Measurements from ENCODE around the gene E2F4. TPM values are rescaled to one million over a fixed set of nuclear protein-coding genes. Genes with fewer than 3 reads are reported as not detected.

E2F4 gene
- total RNA-seq, 2 donors from 2014 or later, result 51.9 to 88.7 TPM

- H3K36me3 ChIP-seq (replicated peaks in 1 of 2; ENCODE audit: insufficient read depth in 1 of 2, low read depth in 2 of 2), result no peaks in the 10 kb centered on the region
- no peaks in the 10 kb centered on the region for H3K9me3 ChIP-seq
- H3K4me3 ChIP-seq, result no peak overlapping the region
- TF ChIP-seq CTCF (IDR thresholded peaks at IDR 0.05) (no peak), POLR2A (IDR thresholded peaks at IDR 0.05) (no peak)
- no peak for DNase-seq
- peaks cover 66% of the 10 kb centered on the region for H3K4me1 ChIP-seq
- no peak for ATAC-seq
- intact Hi-C loops (cut with DNase I), result no loop called here
- H3K27ac ChIP-seq, result no peak overlapping the region
- H3K27me3 ChIP-seq, result no peaks in the 10 kb centered on the region
- 60 to 82% methylated on average over 13 to 18 of the region's 18 CpGs for WGBS, 2 donors
These were observed 25.8 kb upstream of the E2F4 start for GRCh38 chr16:67166110-67166547.

DNA sequence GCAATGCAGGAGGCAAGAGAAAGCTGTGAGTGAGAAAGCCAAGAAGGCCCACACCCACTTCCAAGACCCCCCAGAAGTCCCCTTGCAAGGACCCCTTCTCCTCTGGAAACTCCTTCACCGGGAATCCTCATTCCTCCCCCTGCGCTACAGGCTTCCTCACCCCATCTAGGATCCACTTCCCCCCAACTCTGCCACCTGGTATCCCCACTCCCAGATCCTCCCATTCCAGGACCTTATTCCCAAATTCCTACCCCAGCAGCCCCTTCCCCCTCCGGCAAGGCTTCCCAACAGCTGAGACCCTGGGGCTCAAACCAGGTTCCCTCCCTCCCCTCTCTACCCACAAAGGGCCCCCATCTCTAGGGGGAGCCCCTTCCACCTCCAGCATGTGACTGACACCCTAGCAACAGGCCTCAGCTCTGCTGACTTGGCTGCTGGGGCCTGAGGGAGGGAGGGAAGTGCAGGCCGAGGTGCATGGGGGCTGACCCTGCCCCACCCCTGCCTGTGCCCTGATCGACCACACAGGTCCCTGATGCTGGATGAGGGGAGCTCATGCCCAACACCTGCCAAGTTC is 25.3 kb upstream of the E2F4 start:
- 80 to 86% methylated on average over 4 to 5 of the region's 5 CpGs for WGBS, 2 donors
- ATAC-seq (no peak), DNase-seq (no peak)
- no peak for TF ChIP-seq CTCF (IDR thresholded peaks at IDR 0.05)
- TF ChIP-seq POLR2A (IDR thresholded peaks at IDR 0.05), result no peak
- intact Hi-C loops (cut with DNase I), result no loop called here
- Histone ChIP-seq H3K9me3 (no peaks in the 10 kb centered on the region), H3K27ac (no peak overlapping the region), H3K4me1 (peaks cover 64% of the 10 kb centered on the region), H3K27me3 (no peaks in the 10 kb centered on the region), H3K36me3 (replicated peaks in 1 of 2; ENCODE audit: insufficient read depth in 1 of 2, low read depth in 2 of 2) (no peaks in the 10 kb centered on the region), H3K4me3 (no peak overlapping the region)

DNA sequence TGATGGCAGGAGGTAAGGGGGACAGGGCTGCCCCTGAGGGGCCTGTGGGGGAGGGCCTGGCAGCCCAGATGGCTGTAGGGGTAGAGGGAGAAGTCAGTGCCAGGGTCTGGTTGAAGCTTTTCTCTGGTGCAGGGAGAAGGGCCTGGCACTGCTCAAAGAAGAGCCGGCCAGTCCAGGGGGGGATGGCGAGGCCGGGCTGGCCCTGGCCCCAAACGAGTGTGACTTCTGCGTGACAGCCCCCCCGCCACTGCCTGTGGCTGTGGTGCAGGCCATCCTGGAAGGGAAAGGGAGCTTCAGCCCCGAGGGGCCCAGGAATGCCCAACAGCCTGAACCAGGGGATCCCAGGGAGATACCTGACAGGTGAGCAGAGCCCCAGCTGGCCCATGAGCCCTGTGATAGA is 24.4 kb upstream of the E2F4 start:
- DNase-seq (no peak), ATAC-seq (no peak)
- no peak overlapping the region for H3K27ac ChIP-seq
- no peaks in the 10 kb centered on the region for H3K9me3 ChIP-seq
- WGBS, 2 donors, result 90% methylated on average over 2 to 7 of the region's 7 CpGs
- intact Hi-C loops (cut with DNase I), result no loop called here
- no peaks in the 10 kb centered on the region for H3K27me3 ChIP-seq
- no peak for TF ChIP-seq POLR2A (IDR thresholded peaks at IDR 0.05)
- TF ChIP-seq CTCF (IDR thresholded peaks at IDR 0.05), result no peak
- H3K4me1 ChIP-seq, result peaks cover 55% of the 10 kb centered on the region
- no peaks in the 10 kb centered on the region for H3K36me3 ChIP-seq (replicated peaks in 1 of 2; ENCODE audit: insufficient read depth in 1 of 2, low read depth in 2 of 2)
- H3K4me3 ChIP-seq, result no peak overlapping the region

DNA sequence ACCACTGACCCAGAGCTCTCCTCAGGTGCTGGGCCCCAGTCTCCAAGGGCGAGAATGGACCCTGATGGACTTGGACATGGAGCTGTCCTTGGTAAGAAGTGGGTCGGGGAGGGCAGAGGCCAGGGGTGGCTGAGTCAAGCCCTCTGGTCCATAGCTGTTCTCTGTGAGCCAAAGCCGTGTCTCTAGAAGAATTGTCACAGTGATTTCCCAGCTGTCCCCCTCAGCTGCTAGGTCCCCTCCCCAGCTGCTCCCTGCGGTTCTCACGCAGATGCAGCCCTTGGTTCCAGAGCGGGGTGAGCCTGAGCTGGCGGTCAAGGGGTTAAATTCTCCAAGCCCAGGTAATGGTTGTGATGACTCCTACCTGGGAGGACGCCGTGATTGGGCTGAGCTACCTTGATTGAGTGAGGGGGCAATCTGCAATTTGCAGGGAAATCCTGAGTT is 22.9 kb upstream of the E2F4 start:
- no peak overlapping the region for H3K4me3 ChIP-seq
- DNase-seq, result no peak
- H3K27me3 ChIP-seq, result no peaks in the 10 kb centered on the region
- ATAC-seq, result no peak
- H3K4me1 ChIP-seq, result peaks cover 53% of the 10 kb centered on the region
- TF ChIP-seq POLR2A (IDR thresholded peaks at IDR 0.05) (no peak), CTCF (IDR thresholded peaks at IDR 0.05) (no peak)
- peak overlapping the region in 2 of 4 donors; percentile 7 to 89 for H3K27ac ChIP-seq
- no peaks in the 10 kb centered on the region for H3K9me3 ChIP-seq
- intact Hi-C loops (cut with DNase I), result no loop called here
- no peaks in the 10 kb centered on the region for H3K36me3 ChIP-seq (replicated peaks in 1 of 2; ENCODE audit: insufficient read depth in 1 of 2, low read depth in 2 of 2)
- 71% methylated on average over 9 of the region's 9 CpGs; no CpG with 5 or more reads in 1 of the 2 donors for WGBS, 2 donors

DNA sequence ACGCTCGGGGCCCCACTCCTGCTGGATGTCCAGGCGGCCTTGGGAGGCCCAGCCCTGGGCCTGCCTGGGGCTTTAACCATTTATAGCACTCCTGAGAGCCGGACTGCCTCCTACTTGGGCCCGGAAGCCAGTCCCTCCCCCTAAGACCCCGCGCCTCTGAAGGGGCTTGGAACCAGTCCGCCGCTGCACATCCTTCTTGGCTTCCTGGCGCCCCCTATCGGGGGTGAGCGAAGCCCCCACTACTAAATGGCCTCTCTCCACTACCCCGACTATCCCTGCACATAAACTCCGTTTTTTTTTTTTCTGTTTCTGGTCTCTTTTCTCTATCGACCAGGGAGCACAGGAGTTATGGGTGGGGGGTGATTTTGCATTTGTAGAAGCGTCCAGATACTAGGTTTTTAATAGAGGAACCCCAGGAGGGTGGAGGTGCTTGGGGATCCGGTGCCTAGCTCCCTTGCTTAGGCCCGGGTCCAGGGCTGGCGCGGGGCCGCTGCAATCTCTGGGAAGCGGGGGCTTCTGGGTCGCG is 22.2 kb upstream of the E2F4 start:
- 12 to 17% methylated on average over 23 of the region's 24 CpGs for WGBS, 2 donors
- H3K36me3 ChIP-seq (replicated peaks in 1 of 2; ENCODE audit: insufficient read depth in 1 of 2, low read depth in 2 of 2), result no peaks in the 10 kb centered on the region
- H3K27me3 ChIP-seq, result no peaks in the 10 kb centered on the region
- no peaks in the 10 kb centered on the region for H3K9me3 ChIP-seq
- H3K27ac ChIP-seq, result peak overlapping the region; percentile 7 to 91 (median 87)
- intact Hi-C loops (cut with DNase I), result no loop called here
- DNase-seq, result no peak
- TF ChIP-seq CTCF (IDR thresholded peaks at IDR 0.05), result peak in 5 of 7 experiments; percentile 14 to 27 (median 22)
- no peak for TF ChIP-seq POLR2A (IDR thresholded peaks at IDR 0.05)
- H3K4me1 ChIP-seq, result peaks cover 53% of the 10 kb centered on the region
- ATAC-seq, result no peak
- H3K4me3 ChIP-seq, result no peak overlapping the region

All from body of pancreas (tissue), 4 donors.